Measurements from ENCODE around the gene GIMD1. TPM values are rescaled to one million over a fixed set of nuclear protein-coding genes. Genes with fewer than 3 reads are reported as not detected.
"Not testable (repeated sequence)": the region's sequence is repeated elsewhere in the genome, so short reads cannot be mapped to it uniquely, and the experiment has no call there.

Gene GIMD1
- total RNA-seq, 2 donors from 2014 or later: not detected

GRCh38 chr4:106362086-106362825, 6.3 kb downstream of the GIMD1 start:
- ATAC-seq: no peak
- intact Hi-C loops (cut with DNase I, micrococcal nuclease): no loop called here
- DNase-seq: no peak

GRCh38 chr4:106358899-106359298, 9.7 kb downstream of the GIMD1 start:
- ATAC-seq: no peak
- DNase-seq: no peak

DNA sequence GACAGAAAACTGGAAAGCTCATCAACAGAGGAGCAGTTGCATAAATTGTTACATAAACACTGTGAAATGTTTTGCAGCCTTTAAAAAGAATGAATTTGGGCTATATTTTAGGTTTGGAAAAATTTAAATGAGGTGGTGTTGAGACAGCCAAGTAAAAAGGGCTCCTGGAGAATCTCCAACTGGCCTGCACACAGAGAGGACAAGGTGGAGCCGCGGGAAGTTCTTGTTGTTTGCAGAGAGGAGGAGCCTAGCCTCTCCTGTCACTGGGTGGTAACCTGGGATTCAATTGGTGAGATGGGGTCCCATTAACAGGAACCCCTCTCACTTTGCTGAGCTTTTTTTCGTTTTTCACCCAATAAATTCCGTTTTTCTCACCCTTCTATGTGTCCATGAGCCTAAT, 13.4 kb downstream of the GIMD1 start:
- DNase-seq (peak in 1 of 2 donors; percentile 3), ATAC-seq (peak; percentile 37)
- intact Hi-C loops (cut with DNase I, micrococcal nuclease): no loop called here

More at GRCh38 chr4:106358899-106359298, 9.7 kb downstream of the GIMD1 start:
- intact Hi-C loops (cut with DNase I, micrococcal nuclease): no loop called here

DNA sequence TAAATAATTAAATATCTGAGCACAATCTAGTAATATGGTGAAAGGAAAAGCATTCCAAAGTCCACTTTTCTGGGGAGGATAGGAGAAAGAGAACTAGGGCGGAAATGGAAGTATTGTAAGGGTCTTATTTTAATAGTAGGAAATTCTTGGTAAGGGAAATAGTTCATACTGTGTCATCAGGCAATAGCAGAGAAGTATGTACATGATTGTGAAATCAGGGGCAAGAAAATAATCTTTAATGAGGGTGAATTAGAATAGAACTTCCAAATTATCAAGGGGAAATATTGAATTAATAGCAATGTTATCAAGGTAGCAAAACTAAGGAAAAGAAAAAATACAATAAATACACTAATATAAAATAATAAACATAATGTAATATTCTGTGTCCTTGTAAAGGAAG, 14.8 kb downstream of the GIMD1 start:
- no peak for ATAC-seq
- intact Hi-C loops (cut with DNase I, micrococcal nuclease): no loop called here
- DNase-seq: no peak

GRCh38 chr4:106351016-106351415, 17.6 kb downstream of the GIMD1 start:
- no peak for DNase-seq
- intact Hi-C loops (cut with DNase I, micrococcal nuclease): no loop called here
- ATAC-seq: no peak

- intact Hi-C loops (cut with DNase I, micrococcal nuclease): no loop called here
- ATAC-seq (no peak), DNase-seq (no peak)
Measured at GRCh38 chr4:106347167-106347566, 21.4 kb downstream of the GIMD1 start.

DNA sequence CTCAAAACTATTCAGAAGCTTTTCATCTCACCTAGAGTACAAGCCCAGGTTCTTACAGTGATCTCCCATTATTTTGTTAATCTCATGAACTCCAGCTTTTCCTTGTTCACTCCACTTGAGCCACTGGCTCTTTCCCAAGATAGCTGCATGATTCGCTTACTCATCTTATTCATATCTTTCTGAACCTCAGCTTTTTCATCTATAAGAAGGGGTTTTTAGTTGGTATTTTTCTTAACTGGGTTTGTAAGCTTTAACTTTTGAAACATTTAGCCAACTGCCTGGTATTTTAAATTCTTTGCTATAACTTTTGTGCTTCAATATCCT, 24.0 kb downstream of the GIMD1 start:
- no peak for ATAC-seq
- DNase-seq: no peak
- intact Hi-C loops (cut with DNase I, micrococcal nuclease): no loop called here

GRCh38 chr4:106343865-106344646, 24.5 kb downstream of the GIMD1 start:
- no peak for DNase-seq
- ATAC-seq: no peak
- intact Hi-C loops (cut with DNase I, micrococcal nuclease): no loop called here

GRCh38 chr4:106340774-106341173, 27.8 kb downstream of the GIMD1 start:
- ATAC-seq: no peak
- intact Hi-C loops (cut with DNase I, micrococcal nuclease): no loop called here
- no peak for DNase-seq

DNA sequence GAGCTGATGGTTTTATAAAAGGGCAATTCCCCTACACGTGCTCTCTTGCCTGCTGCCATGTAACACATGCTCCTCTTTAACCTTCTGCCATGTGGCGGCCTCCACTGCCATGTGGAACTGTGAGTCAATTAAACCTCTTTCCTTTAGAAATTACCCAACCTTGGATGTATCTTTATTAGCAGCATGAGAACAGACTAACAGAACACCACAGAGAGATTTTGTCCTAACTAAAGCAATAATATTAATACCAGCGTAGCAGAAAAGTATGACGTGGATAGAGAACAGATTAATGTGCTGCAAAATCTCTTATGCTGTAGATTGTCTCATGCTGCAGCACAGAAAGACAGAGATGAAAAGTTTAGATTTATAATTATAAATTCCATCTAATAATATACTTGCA, 29.1 kb downstream of the GIMD1 start:
- DNase-seq (no peak), ATAC-seq (no peak)
- intact Hi-C loops (cut with DNase I, micrococcal nuclease): no loop called here

GRCh38 chr4:106338671-106339070, 29.9 kb downstream of the GIMD1 start:
- ATAC-seq: no peak
- no peak for DNase-seq
- intact Hi-C loops (cut with DNase I, micrococcal nuclease): no loop called here

DNA sequence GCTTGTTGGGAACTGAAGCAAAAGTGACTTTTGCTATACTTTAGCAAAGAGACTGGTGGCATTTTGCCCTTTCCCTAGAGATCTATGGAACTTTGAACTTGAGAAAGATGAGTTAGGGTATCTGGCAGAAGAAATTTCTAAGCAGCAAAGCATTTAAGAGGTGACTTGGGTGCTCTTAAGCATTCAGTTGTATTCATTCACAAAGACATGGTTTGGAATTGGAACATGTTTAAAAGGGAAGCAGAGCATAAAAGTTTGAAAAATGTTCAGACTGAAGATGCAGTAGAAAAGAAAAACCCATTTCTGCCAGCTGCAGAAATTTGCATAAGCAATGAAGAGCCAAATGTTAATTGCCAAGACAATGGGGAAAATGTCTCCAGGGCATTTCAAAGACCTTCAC, 30.7 kb downstream of the GIMD1 start:
- intact Hi-C loops (cut with DNase I, micrococcal nuclease): no loop called here
- DNase-seq: no peak
- no peak for ATAC-seq

- no peak for DNase-seq
- no peak for ATAC-seq
- intact Hi-C loops (cut with DNase I, micrococcal nuclease): no loop called here
Measured at GRCh38 chr4:106336618-106337017, 32.0 kb downstream of the GIMD1 start.

- ATAC-seq (no peak), DNase-seq (no peak)
- intact Hi-C loops (cut with DNase I, micrococcal nuclease): no loop called here
Measured at GRCh38 chr4:106334741-106335470, 33.7 kb downstream of the GIMD1 start.

- DNase-seq (no peak), ATAC-seq (peak; percentile 51)
- intact Hi-C loops (cut with DNase I, micrococcal nuclease): no loop called here
Measured at GRCh38 chr4:106333186-106333585, 35.4 kb downstream of the GIMD1 start.

- ATAC-seq: peak; percentile 75
- DNase-seq: no peak
- intact Hi-C loops (cut with DNase I, micrococcal nuclease): no loop called here
Measured at GRCh38 chr4:106329041-106329618, 39.4 kb downstream of the GIMD1 start.

DNA sequence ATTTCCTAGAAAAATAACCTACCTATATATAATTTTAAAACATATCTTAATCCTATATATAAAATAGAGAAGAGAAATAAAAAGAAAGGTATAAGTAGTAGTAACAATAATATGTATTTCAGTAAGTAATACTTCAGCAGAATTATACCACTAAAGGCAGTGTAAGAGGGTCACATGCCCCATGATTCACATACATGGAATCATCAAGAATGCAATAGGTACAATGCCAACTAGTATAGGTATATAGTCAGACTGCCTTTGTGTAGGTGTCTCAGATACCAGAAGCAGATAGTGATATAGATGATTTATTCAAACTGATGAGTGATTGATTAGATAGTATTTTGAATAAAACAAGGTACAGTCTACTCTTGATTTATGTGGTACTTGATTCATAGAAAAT, 42.8 kb downstream of the GIMD1 start:
- DNase-seq (no peak), ATAC-seq (no peak)
- intact Hi-C loops (cut with DNase I, micrococcal nuclease): no loop called here

DNA sequence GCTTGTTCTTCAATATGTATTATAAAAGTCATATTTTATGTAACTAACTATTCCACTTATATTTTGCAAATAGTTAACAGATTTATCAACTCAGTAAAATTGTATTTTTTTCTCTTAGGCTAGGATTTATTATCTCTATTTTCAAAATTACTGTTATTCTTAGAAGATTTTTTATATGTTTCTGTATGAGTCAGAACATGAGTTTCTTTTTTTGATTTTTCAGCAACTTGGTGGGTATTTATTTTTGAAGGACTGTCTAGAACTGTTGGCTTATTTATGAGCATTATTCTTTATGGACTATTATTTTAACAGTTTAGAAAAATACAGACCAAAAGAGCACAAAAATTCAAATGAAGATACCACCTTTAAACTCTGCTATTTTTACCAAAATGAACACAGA, 45.5 kb downstream of the GIMD1 start:
- intact Hi-C loops (cut with DNase I, micrococcal nuclease): no loop called here

DNA sequence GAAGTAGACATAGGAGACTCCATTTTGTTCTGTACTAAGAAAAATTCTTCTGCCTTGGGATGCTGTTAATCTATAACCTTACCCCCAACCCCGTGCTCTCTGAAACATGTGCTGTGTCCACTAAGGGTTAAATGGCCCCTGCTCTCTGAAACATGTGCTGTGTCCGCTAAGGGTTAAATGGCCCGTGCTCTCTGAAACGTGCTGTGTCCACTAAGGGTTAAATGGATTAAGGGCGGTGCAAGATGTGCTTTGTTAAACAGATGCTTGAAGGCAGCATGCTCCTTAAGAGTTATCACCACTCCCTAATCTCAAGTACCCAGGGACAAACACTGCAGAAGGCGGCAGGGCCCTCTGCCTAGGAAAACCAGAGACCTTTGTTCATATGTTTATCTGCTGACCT, 46.8 kb downstream of the GIMD1 start:
- intact Hi-C loops (cut with DNase I, micrococcal nuclease); ATAC-seq; DNase-seq: not testable (repeated sequence)

More for the DNA sequence above, 45.5 kb downstream of the GIMD1 start:
- DNase-seq (no peak), ATAC-seq (no peak)
